IPS-18a (cell line): ENCODE data around the gene STAP1.

Experiments used
- H3K27ac ChIP-seq: one replicate; pipeline ENCODE4 v1.5.1; 2013; ENCODE audit warnings: low read length
- H3K27me3 ChIP-seq: one replicate; pipeline ENCODE4 v1.6.1; 2013; ENCODE audit warnings: mild to moderate bottlenecking, low read length; ENCODE audit not compliant: control insufficient read depth, insufficient read depth
- H3K36me3 ChIP-seq: one replicate; pipeline ENCODE4 v1.6.1; 2013; ENCODE audit warnings: low read depth, low read length; ENCODE audit not compliant: control insufficient read depth
- H3K4me1 ChIP-seq: one replicate; pipeline ENCODE4 v1.6.1; 2013; ENCODE audit warnings: low read depth, low read length; ENCODE audit not compliant: control insufficient read depth
- H3K4me3 ChIP-seq: one replicate; pipeline ENCODE4 v1.5.1; 2013; ENCODE audit warnings: low read length
- H3K9ac ChIP-seq: one replicate; pipeline ENCODE4 v1.6.1; 2013; ENCODE audit warnings: mild to moderate bottlenecking, low read length, moderate library complexity
- H3K9me3 ChIP-seq: one replicate; pipeline ENCODE4 v1.6.1; 2013; ENCODE audit warnings: low read depth, low read length; ENCODE audit not compliant: control insufficient read depth

The STAP1 gene

DNA sequence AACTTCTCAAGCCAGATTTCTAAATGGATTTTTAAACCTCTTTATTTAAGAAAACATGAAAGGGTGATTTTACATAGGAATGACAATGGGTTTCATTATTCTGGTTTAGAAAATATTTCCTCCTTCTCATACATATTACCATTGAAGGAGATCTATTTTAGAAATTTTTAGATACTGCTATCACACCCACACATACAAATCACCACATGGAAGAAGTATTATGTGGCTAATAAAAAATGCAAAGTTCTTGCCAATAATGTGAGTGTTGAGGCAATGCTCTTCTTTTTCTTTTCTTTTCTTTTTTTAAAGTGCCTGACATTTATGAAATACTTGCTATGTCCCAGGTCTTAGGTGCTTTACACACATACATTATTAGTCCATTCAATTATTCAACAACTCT lies 6.8 kb downstream of the STAP1 start:
- H3K4me3 ChIP-seq = no peak overlapping the region
- H3K9ac ChIP-seq = no peak overlapping the region
- no peaks in the 10 kb centered on the region for H3K27me3 ChIP-seq
- H3K36me3 ChIP-seq = no peaks in the 10 kb centered on the region
- no peak overlapping the region for H3K27ac ChIP-seq
- H3K4me1 ChIP-seq = no peaks in the 10 kb centered on the region
- H3K9me3 ChIP-seq = no peaks in the 10 kb centered on the region

- no peaks in the 10 kb centered on the region for H3K27me3 ChIP-seq
- no peaks in the 10 kb centered on the region for H3K36me3 ChIP-seq
- H3K9ac ChIP-seq = no peak overlapping the region
- H3K4me1 ChIP-seq = no peaks in the 10 kb centered on the region
- no peak overlapping the region for H3K4me3 ChIP-seq
- H3K9me3 ChIP-seq = no peaks in the 10 kb centered on the region
- H3K27ac ChIP-seq = no peak overlapping the region
These were observed 7.8 kb downstream of the STAP1 start for GRCh38 chr4:67566335-67566734.

DNA sequence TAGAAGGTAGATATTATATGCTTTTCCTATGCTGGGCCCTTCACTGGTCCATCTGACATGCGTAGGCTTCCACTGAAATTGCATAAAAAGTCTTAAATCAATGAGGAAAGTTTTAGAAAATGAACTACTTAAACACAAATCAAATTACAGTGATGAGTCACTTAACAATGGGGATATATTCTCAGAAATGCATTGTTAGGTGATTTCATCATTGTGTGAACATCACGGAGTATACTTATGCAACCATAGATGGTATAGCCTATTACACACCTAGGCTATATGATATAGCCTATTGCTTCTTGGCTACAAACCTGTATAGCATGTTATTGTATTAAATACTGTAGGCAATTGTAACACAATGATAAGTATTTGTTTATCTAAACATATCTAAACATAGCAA lies 10.3 kb downstream of the STAP1 start:
- no peaks in the 10 kb centered on the region for H3K36me3 ChIP-seq
- H3K4me3 ChIP-seq = no peak overlapping the region
- no peaks in the 10 kb centered on the region for H3K9me3 ChIP-seq
- no peak overlapping the region for H3K27ac ChIP-seq
- no peak overlapping the region for H3K9ac ChIP-seq
- H3K4me1 ChIP-seq = no peaks in the 10 kb centered on the region
- H3K27me3 ChIP-seq = no peaks in the 10 kb centered on the region

- Histone ChIP-seq H3K4me1 (peaks cover 4% of the 10 kb centered on the region), H3K27me3 (no peaks in the 10 kb centered on the region), H3K4me3 (no peak overlapping the region), H3K9ac (no peak overlapping the region), H3K36me3 (no peaks in the 10 kb centered on the region), H3K27ac (no peak overlapping the region), H3K9me3 (no peaks in the 10 kb centered on the region)
These were observed 12.0 kb downstream of the STAP1 start for GRCh38 chr4:67570537-67570936.

DNA sequence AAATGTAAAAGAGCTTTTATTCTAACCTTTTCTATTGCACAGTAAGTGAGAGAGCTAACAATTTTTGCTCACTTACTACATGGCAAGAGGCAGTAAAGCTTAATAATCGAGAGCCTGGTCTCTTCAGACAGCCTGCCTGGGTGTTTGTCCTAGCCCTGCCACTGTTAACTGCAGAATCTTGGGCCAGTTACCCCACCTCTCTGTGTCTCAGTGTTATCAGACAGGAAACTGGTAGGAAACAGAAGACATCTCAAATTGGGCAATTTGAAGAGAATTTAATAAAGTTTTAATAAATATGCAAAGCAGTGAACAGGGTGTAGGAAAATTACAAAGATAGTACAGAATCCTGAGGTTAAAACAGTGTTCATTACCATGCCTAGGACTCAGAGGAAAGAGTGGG lies 13.4 kb downstream of the STAP1 start:
- H3K9ac ChIP-seq = no peak overlapping the region
- H3K27ac ChIP-seq = no peak overlapping the region
- no peaks in the 10 kb centered on the region for H3K36me3 ChIP-seq
- no peaks in the 10 kb centered on the region for H3K9me3 ChIP-seq
- no peaks in the 10 kb centered on the region for H3K27me3 ChIP-seq
- no peak overlapping the region for H3K4me3 ChIP-seq
- peaks cover 8% of the 10 kb centered on the region for H3K4me1 ChIP-seq

GRCh38 chr4:67573193-67573592 lies 14.7 kb downstream of the STAP1 start:
- Histone ChIP-seq H3K9ac (no peak overlapping the region), H3K9me3 (no peaks in the 10 kb centered on the region), H3K27me3 (no peaks in the 10 kb centered on the region), H3K36me3 (no peaks in the 10 kb centered on the region), H3K27ac (no peak overlapping the region), H3K4me3 (no peak overlapping the region), H3K4me1 (peaks cover 8% of the 10 kb centered on the region)

DNA sequence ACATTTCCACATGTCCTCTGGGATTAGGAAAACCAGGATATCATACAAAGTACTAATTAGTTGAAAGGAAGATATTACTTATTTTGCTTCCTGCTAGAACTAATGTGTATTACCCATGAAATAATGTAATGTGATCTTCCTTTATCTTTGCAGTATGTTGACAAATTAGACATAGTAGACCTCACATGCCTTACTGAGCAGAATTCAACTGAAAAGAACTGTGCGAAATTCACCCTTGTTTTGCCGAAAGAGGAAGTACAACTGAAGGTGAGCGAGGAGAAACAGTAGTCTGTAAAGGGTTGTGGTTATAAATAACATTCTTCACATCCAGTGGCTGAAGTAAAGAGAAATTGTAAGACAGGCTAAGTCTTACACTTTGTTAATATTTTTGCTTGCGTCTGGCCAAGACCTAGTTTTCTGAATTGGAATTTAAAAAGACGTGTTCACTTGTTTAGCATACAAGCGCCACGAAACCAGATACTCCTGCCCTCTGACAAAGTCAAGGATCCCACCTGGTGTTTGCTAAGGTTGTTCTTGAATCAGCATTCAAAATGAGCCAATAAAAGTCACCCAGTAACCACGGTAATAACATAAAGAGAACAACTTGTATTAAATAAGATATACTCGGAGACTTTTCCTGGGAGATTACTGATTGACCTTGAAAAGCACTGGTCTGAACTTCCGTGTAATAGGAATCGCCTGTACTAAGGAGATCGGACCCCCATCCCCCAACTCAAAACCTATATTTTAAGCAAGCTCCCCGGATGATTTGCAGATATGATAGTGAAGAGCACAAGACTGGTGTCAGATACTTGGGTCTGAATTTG lies 16.9 kb downstream of the STAP1 start:
- H3K9ac ChIP-seq = no peak overlapping the region
- no peak overlapping the region for H3K4me3 ChIP-seq
- H3K9me3 ChIP-seq = no peaks in the 10 kb centered on the region
- H3K36me3 ChIP-seq = no peaks in the 10 kb centered on the region
- H3K27ac ChIP-seq = no peak overlapping the region
- peaks cover 8% of the 10 kb centered on the region for H3K4me1 ChIP-seq
- no peaks in the 10 kb centered on the region for H3K27me3 ChIP-seq

DNA sequence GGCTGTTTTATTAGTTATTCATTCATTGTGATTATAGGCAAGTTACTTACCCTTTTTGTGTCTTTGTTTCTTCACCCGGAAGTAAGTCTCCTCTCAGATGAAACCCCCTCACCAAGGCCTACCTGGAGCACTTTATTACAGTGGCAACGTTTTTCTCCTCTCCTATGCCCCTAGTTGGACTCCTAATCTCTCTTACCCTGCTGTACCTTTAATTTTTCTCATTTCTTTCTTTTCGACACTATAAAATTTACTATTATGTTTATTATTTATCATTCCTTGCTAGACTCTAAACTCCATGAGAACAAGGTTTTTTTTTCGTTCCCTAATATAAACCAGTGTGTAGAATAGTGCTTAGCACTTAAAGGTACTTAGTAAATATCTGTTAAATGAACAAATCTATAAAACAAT lies 17.5 kb downstream of the STAP1 start:
- Histone ChIP-seq H3K36me3 (no peaks in the 10 kb centered on the region), H3K9ac (no peak overlapping the region), H3K9me3 (no peaks in the 10 kb centered on the region), H3K27me3 (no peaks in the 10 kb centered on the region), H3K4me3 (no peak overlapping the region), H3K4me1 (peaks cover 8% of the 10 kb centered on the region), H3K27ac (no peak overlapping the region)

DNA sequence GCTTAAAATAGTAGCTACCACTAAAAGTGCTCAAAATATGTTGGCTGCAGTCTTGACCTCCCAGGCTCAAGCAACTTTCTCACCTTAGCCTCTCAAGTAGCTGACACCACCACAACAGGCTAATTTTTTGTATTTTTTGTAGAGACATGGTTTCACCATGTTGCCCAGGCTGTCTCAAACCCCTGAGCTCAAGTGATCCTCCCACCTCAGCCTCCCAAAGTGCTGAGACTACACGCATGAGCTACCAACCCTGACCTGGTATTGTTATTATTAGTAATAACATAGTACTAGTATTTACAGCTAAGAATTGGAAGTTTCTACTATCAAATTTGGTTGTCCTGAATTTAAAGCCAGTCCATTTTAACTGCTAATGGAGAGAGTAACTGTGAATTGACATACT lies 18.0 kb downstream of the STAP1 start:
- no peak overlapping the region for H3K27ac ChIP-seq
- H3K9me3 ChIP-seq = no peaks in the 10 kb centered on the region
- H3K4me1 ChIP-seq = peaks cover 8% of the 10 kb centered on the region
- no peak overlapping the region for H3K4me3 ChIP-seq
- no peaks in the 10 kb centered on the region for H3K36me3 ChIP-seq
- no peaks in the 10 kb centered on the region for H3K27me3 ChIP-seq
- H3K9ac ChIP-seq = no peak overlapping the region

DNA sequence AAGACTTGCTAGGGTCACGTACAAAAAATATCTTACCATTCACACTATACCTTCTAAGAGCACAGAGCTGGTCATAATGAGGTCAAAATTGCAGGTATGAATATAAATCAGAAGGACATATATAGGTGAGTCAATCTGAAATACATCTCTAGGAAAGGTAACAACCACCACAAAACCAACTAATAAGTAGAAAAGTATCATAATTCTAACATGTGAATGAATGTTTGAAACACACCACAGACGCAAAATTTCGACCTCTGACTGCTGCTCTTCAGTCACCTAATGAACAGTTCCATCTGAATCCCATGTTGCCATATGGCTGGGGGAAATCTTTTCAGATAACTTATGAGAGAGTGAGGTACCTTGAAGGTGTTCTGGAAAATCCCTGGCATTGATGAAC lies 22.1 kb downstream of the STAP1 start:
- H3K4me3 ChIP-seq = no peak overlapping the region
- H3K27ac ChIP-seq = no peak overlapping the region
- H3K9me3 ChIP-seq = no peaks in the 10 kb centered on the region
- H3K4me1 ChIP-seq = peaks cover 4% of the 10 kb centered on the region
- H3K9ac ChIP-seq = no peak overlapping the region
- no peaks in the 10 kb centered on the region for H3K27me3 ChIP-seq
- H3K36me3 ChIP-seq = no peaks in the 10 kb centered on the region

- Histone ChIP-seq H3K27me3 (no peaks in the 10 kb centered on the region), H3K4me3 (no peak overlapping the region), H3K36me3 (no peaks in the 10 kb centered on the region), H3K4me1 (no peaks in the 10 kb centered on the region), H3K9ac (no peak overlapping the region), H3K9me3 (no peaks in the 10 kb centered on the region), H3K27ac (no peak overlapping the region)
These were observed 22.8 kb downstream of the STAP1 start for GRCh38 chr4:67581208-67581857.

DNA sequence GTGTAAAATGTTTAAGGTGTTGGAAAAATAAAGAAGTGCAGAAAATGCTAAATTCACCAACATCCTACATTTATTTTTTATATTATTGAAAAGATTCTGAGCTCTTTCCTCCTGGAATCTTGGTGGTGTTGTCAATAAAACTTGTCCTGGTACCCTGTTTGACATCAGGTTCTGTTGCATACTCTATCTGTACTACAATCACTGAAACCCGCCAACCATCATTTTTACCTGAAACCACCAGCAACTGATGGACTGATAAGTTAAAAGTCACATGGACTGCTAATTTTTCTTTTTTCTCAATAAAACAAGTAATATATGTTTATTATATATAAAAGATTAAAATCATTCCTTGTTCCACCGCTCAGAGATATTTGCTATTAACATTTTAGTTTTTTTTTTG lies 23.4 kb downstream of the STAP1 start:
- Histone ChIP-seq H3K27ac (no peak overlapping the region), H3K36me3 (no peaks in the 10 kb centered on the region), H3K4me3 (no peak overlapping the region)

More for the DNA sequence above, 23.4 kb downstream of the STAP1 start:
- Histone ChIP-seq H3K27me3 (no peaks in the 10 kb centered on the region), H3K9me3 (no peaks in the 10 kb centered on the region), H3K9ac (no peak overlapping the region), H3K4me1 (no peaks in the 10 kb centered on the region)
